Body of pancreas (tissue), 4 donors: ENCODE data around the gene ZNF511. TPM values are rescaled to one million over a fixed set of nuclear protein-coding genes. Genes with fewer than 3 reads are reported as not detected.

Source experiments
- ATAC-seq: fragments of 150-250 bp; one replicate; pipeline ENCODE4 v1.9.1; 2016
- DNase-seq, 4 donors: peaks; one replicate each; pipeline ENCODE4 v3.0.0-alpha.2; 2019
- H3K27ac ChIP-seq, 4 donors: fragments of 200-600 bp; sonication (generic); 1 replicate in 3 of 4; 2 replicates in 1 of 4; pipeline versions ENCODE4 v1.5.1 to v1.6.1; 2016 to 2019; ENCODE audit warnings: mild to moderate bottlenecking in 1 of 4, mixed read lengths in 1 of 4, moderate library complexity in 1 of 4
- H3K27me3 ChIP-seq, 2 donors: fragments of 200-600 bp; sonication (generic); one replicate each; pipeline ENCODE4 v1.6.0; 2016; ENCODE audit warnings: mild to moderate bottlenecking in 1 of 2
- H3K36me3 ChIP-seq, 2 donors: fragments of 200-600 bp; sonication (generic); replicated peaks in 1 of 2; 2 replicates each; pipeline ENCODE4 v1.5.1; 2016; ENCODE audit warnings: low read depth in 2 of 2; ENCODE audit not compliant: insufficient read depth in 1 of 2
- H3K4me1 ChIP-seq: fragments of 200-600 bp; sonication (generic); one replicate; pipeline ENCODE4 v1.6.0; 2016
- H3K4me3 ChIP-seq, 2 donors: fragments of 200-600 bp; sonication (generic); 1 replicate in 1 of 2; 2 replicates in 1 of 2; pipeline ENCODE4 v1.5.1; 2016 to 2019
- H3K9me3 ChIP-seq, 3 donors: fragments of 200-600 bp; sonication (generic); 1 replicate in 2 of 3; 2 replicates in 1 of 3; pipeline ENCODE4 v1.5.1; 2016
- POLR2A ChIP-seq, 3 donors: fragments of 450-650 bp; IDR thresholded peaks; one replicate each; pipeline ENCODE4 v1.6.1; 2016; ENCODE audit warnings: antibody characterized with exemption in 3 of 3, mild to moderate bottlenecking in 2 of 3
- WGBS, 2 donors: methylation state at CpG; one replicate each; pipeline ENCODE4 v1.1.5; 2017; 5-methylcytosine and 5-hydroxymethylcytosine counted together
- intact Hi-C: fragments of 100-400 bp; cut with DNase I; formaldehyde crosslinking; loops from one replicate; pipeline ENCODE4 v1.15.1; 2023
- total RNA-seq, 2 donors: library from RNA; depleted of rRNA; stranded (reverse); fragments of >200 nt; gene quantifications; one replicate each; pipeline ENCODE4 v1.1.0, GENCODE V29; 2016
- TF ChIP-seq, protein P1 (sequence below), 7 experiments: fragments of 450-650 bp in 4 of 7; fragments of 200-600 bp in 3 of 7; sonication (generic) in 3 of 7; IDR thresholded peaks; one replicate each; pipeline ENCODE4 v1.5.1; 2016 to 2019; ENCODE audit warnings: antibody characterized with exemption in 7 of 7

ZNF511 gene
- total RNA-seq, 2 donors from 2014 or later: 15.0 to 22.7 TPM

DNA sequence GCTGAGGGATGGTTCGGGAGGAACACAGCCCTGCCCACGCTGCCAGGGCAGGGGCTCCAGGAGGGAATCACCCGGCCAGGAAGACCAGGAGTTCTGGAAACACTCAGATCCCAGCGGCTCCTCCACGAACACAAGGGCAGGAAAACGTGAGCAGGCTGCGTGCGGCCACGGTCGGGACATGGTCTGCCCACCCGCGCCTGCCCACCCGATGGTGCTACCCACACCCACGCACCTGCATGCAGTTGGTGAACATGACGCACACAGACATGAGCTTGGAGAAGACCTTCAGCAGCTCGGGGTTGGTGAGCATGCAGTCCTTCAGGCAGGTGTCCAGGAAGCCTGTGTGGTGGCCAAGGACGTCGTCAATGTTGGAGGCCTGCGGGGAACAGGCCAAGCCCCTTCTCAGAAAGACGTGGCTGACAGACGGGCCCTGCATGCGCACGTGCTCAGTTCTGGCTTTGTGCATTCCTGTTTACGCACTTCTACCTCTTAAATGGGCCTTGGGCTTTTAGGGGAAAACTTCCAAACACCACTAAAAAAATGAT, 25.8 kb upstream of the ZNF511 start:
- no peaks in the 10 kb centered on the region for H3K9me3 ChIP-seq
- no peak for DNase-seq
- H3K4me3 ChIP-seq: no peak overlapping the region
- no peak for ATAC-seq
- peaks cover 18% of the 10 kb centered on the region for H3K4me1 ChIP-seq
- TF ChIP-seq, protein P1, sequence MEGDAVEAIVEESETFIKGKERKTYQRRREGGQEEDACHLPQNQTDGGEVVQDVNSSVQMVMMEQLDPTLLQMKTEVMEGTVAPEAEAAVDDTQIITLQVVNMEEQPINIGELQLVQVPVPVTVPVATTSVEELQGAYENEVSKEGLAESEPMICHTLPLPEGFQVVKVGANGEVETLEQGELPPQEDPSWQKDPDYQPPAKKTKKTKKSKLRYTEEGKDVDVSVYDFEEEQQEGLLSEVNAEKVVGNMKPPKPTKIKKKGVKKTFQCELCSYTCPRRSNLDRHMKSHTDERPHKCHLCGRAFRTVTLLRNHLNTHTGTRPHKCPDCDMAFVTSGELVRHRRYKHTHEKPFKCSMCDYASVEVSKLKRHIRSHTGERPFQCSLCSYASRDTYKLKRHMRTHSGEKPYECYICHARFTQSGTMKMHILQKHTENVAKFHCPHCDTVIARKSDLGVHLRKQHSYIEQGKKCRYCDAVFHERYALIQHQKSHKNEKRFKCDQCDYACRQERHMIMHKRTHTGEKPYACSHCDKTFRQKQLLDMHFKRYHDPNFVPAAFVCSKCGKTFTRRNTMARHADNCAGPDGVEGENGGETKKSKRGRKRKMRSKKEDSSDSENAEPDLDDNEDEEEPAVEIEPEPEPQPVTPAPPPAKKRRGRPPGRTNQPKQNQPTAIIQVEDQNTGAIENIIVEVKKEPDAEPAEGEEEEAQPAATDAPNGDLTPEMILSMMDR (IDR thresholded peaks at IDR 0.05): no peak
- no peak for TF ChIP-seq POLR2A (IDR thresholded peaks at IDR 0.05)
- H3K27me3 ChIP-seq: no peaks in the 10 kb centered on the region
- intact Hi-C loops: no loop called here
- 84 to 90% methylated on average over 10 to 23 of the region's 24 CpGs for WGBS, 2 donors
- peaks cover 29 to 39% of the 10 kb centered on the region in 2 donors for H3K36me3 ChIP-seq
- no peak overlapping the region for H3K27ac ChIP-seq

GRCh38 chr10:133283931-133284330, 24.8 kb upstream of the ZNF511 start:
- TF ChIP-seq POLR2A (IDR thresholded peaks at IDR 0.05): no peak
- TF ChIP-seq, protein P1 (IDR thresholded peaks at IDR 0.05): no peak
- H3K36me3 ChIP-seq: peaks cover 37 to 45% of the 10 kb centered on the region in 2 donors
- H3K27me3 ChIP-seq: no peaks in the 10 kb centered on the region
- DNase-seq: no peak
- intact Hi-C loops: no loop called here
- no peak overlapping the region for H3K27ac ChIP-seq
- WGBS, 2 donors: 94 to 95% methylated on average over 20 to 24 of the region's 24 CpGs
- ATAC-seq: no peak
- H3K4me3 ChIP-seq: no peak overlapping the region
- peaks cover 8% of the 10 kb centered on the region for H3K4me1 ChIP-seq
- no peaks in the 10 kb centered on the region for H3K9me3 ChIP-seq

DNA sequence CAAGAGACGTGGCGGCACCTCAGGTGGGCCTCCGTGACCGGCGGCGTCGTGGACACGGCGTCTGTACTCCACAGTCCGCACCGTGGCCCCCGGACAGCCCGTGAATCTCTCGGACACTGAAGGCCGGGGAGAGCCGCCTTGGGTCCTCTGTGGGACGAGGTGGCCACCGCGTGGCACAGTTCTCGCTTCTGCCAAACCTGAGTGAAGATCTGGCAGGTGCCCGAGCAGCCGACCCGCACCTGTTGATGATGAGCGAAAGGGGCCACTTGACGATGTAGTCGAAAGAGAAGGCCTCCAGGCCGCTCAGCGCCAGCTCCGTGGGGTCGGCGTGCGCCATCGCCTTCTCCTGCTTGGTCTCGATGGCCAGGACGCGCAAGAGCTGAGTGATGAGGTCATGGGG, 23.5 kb upstream of the ZNF511 start:
- DNase-seq: no peak
- intact Hi-C loops: no loop called here
- Histone ChIP-seq H3K27me3 (no peaks in the 10 kb centered on the region), H3K4me3 (no peak overlapping the region), H3K27ac (no peak overlapping the region), H3K36me3 (peaks cover 38 to 55% of the 10 kb centered on the region in 2 donors), H3K4me1 (no peaks in the 10 kb centered on the region), H3K9me3 (no peaks in the 10 kb centered on the region)
- no peak for TF ChIP-seq POLR2A (IDR thresholded peaks at IDR 0.05)
- TF ChIP-seq, protein P1 (IDR thresholded peaks at IDR 0.05): no peak
- WGBS, 2 donors: 95% methylated on average over 30 to 36 of the region's 36 CpGs
- no peak for ATAC-seq

DNA sequence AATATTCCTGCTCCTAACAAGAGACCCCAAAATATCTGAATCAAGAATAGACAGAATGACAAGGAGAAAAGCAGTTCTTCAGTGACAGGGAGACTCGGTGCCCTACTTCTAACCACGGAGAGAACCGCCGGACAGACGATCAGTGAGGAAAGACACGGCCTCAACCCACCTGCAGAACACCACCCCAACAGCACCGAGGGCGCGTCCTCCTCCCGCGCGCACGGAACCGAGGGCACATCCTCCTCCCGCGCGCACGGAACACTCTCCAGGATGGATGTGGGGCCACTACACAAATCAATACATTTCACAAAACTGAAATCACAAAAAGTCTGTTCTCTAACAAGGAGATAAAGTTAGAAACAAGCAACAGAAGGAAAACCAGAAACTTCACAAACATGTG, 22.3 kb upstream of the ZNF511 start:
- Histone ChIP-seq H3K9me3 (no peaks in the 10 kb centered on the region), H3K27me3 (no peaks in the 10 kb centered on the region), H3K4me1 (no peaks in the 10 kb centered on the region), H3K27ac (no peak overlapping the region), H3K36me3 (peaks cover 40 to 55% of the 10 kb centered on the region in 2 donors), H3K4me3 (no peak overlapping the region)
- DNase-seq (no peak), ATAC-seq (no peak)
- TF ChIP-seq POLR2A (IDR thresholded peaks at IDR 0.05): no peak
- TF ChIP-seq, protein P1 (IDR thresholded peaks at IDR 0.05): no peak
- WGBS, 2 donors: 78 to 79% methylated on average over 18 of the region's 18 CpGs
- intact Hi-C loops: no loop called here

DNA sequence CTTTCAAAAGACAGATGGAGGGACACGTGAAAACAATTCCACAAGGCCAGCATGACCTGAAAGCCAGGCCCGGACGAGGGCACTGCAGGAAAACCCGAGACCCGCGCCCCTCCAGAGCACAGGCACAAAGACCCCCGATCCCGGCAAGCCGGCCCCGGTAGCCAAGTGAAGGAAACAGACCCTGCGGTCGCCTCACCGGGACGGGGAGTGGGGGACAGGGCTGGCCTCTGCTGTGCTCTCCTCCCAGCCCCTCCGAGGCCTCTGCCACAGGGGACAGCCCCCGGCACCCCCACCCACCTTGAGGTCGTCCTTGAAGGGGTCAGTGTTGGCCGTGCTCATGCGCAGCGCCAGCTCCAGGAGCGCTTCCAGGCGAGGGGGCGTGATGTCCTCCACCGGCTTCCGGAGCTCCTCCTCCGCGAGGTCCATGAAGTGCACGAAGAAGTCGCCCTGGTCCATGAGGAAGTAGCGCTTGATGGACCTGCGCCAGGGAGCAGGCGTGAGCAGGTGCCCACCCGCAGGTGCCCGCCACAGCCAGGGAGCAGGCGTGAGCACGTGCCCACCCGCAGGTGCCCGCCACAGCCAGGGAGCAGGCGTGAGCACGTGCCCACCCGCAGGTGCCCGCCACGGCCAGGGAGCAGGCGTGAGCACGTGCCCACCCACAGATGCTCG, 20.7 kb upstream of the ZNF511 start:
- TF ChIP-seq, protein P1 (IDR thresholded peaks at IDR 0.05): no peak
- TF ChIP-seq POLR2A (IDR thresholded peaks at IDR 0.05): no peak
- no peak for DNase-seq
- intact Hi-C loops: no loop called here
- H3K9me3 ChIP-seq: no peaks in the 10 kb centered on the region
- WGBS, 2 donors: 93 to 98% methylated on average over 6 to 38 of the region's 46 CpGs
- H3K4me1 ChIP-seq: no peaks in the 10 kb centered on the region
- ATAC-seq: no peak
- no peak overlapping the region for H3K27ac ChIP-seq
- H3K4me3 ChIP-seq: no peak overlapping the region
- peaks cover 39 to 40% of the 10 kb centered on the region in 2 donors for H3K36me3 ChIP-seq
- no peaks in the 10 kb centered on the region for H3K27me3 ChIP-seq
